Stimulated activated memory B cell treated with anti-CD40 and anti-IgM and Interleukin-4, amounts not matched to agents 10 μg/mL and 1 μg/mL and 100 μg/mL, for 72 hours (primary cell): ENCODE results near the gene ARHGEF10L.
"Not testable (repeated sequence)": the region's sequence is repeated elsewhere in the genome, so short reads cannot be mapped to it uniquely, and the experiment has no call there.

Source experiments
- ATAC-seq: fragments of 150-1000 bp; cut with Tn5 transposase; 2 replicates; pipeline ENCODE4 v1.10.0; 2021
- H3K27ac Mint-ChIP-seq: one replicate; pipeline ENCODE4 v1.8.0; 2022; ENCODE audit warnings: mild to moderate bottlenecking, mixed read lengths
- H3K27me3 Mint-ChIP-seq: one replicate; pipeline ENCODE4 v1.8.0; 2022; ENCODE audit warnings: mixed read lengths
- H3K36me3 Mint-ChIP-seq: one replicate; pipeline ENCODE4 v1.8.0; 2022; ENCODE audit warnings: mixed read lengths
- H3K4me1 Mint-ChIP-seq: one replicate; pipeline ENCODE4 v1.8.0; 2022; ENCODE audit warnings: mixed read lengths
- H3K4me3 Mint-ChIP-seq: one replicate; pipeline ENCODE4 v1.8.0; 2022; ENCODE audit warnings: mild to moderate bottlenecking, moderate library complexity, mixed read lengths
- H3K9me3 Mint-ChIP-seq: one replicate; pipeline ENCODE4 v1.8.0; 2022; ENCODE audit warnings: mixed read lengths

The ARHGEF10L gene

DNA sequence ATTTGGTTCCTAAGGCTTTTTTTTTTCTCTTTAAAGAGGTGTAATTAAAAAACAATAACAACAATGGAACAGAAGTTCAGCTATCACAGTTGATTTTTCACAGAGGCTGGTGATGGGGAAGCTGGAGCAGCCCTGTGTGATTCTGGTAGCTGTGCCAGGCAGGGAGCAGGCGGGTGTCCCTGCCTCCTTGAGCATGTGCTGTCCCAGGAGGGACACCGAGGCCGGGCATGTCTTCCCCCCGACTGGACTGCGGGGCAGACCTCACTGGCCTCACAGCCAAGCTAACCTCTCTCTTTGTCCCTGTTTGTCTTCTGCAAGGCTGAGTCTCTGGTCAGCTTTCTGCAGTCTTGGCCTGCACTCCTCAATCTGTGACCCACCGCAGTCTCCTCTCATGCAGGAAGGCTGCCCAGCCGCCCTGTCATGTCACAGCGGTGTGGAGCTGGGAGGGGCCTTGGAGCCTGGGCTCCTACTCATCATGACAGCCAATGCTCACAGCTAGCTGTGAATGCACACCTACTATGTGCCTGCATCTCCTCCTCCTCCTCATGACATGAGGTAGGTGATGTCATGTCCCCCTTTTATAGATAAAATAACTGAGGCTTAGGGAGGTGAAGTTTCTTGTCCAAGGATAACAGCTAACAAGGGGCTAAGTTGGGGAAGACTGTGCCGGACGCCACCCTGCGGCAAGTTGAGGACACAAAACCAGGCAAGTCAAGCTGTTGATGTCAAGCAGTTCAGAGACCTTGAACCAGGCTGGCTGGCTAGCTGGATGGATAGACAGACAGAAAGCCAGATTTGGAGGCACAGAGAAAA, 205.4 kb downstream of the ARHGEF10L start:
- Mint-ChIP-seq H3K4me3 (no peak overlapping the region), H3K27ac (no peak overlapping the region), H3K36me3 (no peaks in the 10 kb centered on the region), H3K9me3 (no peaks in the 10 kb centered on the region), H3K4me1 (no peaks in the 10 kb centered on the region), H3K27me3 (peaks cover 34% of the 10 kb centered on the region)
- no peak for ATAC-seq

GRCh38 chr1:17745479-17745955, 206.0 kb downstream of the ARHGEF10L start:
- no peak for ATAC-seq
- H3K4me1 Mint-ChIP-seq, result no peaks in the 10 kb centered on the region
- H3K27me3 Mint-ChIP-seq, result peaks cover 27% of the 10 kb centered on the region
- H3K9me3 Mint-ChIP-seq, result no peaks in the 10 kb centered on the region
- no peak overlapping the region for H3K27ac Mint-ChIP-seq
- H3K4me3 Mint-ChIP-seq, result no peak overlapping the region
- no peaks in the 10 kb centered on the region for H3K36me3 Mint-ChIP-seq

- H3K4me3 Mint-ChIP-seq, result not testable (repeated sequence)
These were observed 206.8 kb downstream of the ARHGEF10L start for GRCh38 chr1:17746281-17746680.

DNA sequence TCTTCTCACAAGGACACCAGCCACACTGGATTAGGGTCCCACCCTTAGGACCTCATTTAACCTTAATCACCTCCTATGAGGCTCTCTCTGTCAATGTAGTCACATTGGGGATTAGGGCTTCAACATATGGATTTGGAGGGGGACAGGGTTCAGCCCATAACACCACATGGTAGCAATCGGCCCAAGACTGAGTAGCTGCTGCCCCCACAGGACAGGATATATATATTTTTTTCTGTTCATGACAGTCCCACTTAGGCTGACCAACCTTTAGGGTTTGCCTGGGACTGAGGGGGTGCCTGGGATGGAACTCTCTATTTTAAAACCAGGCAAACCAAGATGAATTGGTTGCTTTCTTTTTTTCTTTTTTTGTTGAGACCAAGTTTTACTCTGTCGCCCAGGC, 207.4 kb downstream of the ARHGEF10L start:
- peaks cover 13% of the 10 kb centered on the region for H3K27me3 Mint-ChIP-seq
- H3K36me3 Mint-ChIP-seq, result no peaks in the 10 kb centered on the region
- no peak for ATAC-seq
- H3K27ac Mint-ChIP-seq, result no peak overlapping the region
- no peak overlapping the region for H3K4me3 Mint-ChIP-seq
- H3K4me1 Mint-ChIP-seq, result no peaks in the 10 kb centered on the region
- no peaks in the 10 kb centered on the region for H3K9me3 Mint-ChIP-seq

More at GRCh38 chr1:17746281-17746680, 206.8 kb downstream of the ARHGEF10L start:
- not testable (repeated sequence) for H3K9me3 Mint-ChIP-seq, ATAC-seq, H3K27ac Mint-ChIP-seq, H3K4me1 Mint-ChIP-seq, H3K36me3 Mint-ChIP-seq
- H3K27me3 Mint-ChIP-seq, result peaks cover 20% of the 10 kb centered on the region
